Progenitor cell of endocrine pancreas (in vitro differentiated cells): ENCODE measurements around the gene RASGRP3. TPM values are rescaled to one million over a fixed set of nuclear protein-coding genes. Genes with fewer than 3 reads are reported as not detected.

Experiments used
- DNase-seq: peaks from one replicate; pipeline ENCODE4 v3.0.0; 2021; ENCODE audit warnings: low spot score; ENCODE audit not compliant: unreplicated experiment
- H3K27ac Mint-ChIP-seq: 2 replicates; pipeline ENCODE4 v1.8.0; 2021; ENCODE audit warnings: mild to moderate bottlenecking, moderate library complexity, mixed read lengths
- H3K27me3 Mint-ChIP-seq: 2 replicates; pipeline ENCODE4 v1.8.0; 2021; ENCODE audit warnings: mixed read lengths
- H3K36me3 Mint-ChIP-seq: 2 replicates; pipeline ENCODE4 v1.8.0; 2022; ENCODE audit warnings: mixed read lengths; ENCODE audit not compliant: insufficient read depth
- H3K4me1 Mint-ChIP-seq: 2 replicates; pipeline ENCODE4 v1.8.0; 2021; ENCODE audit warnings: low read depth, mixed read lengths
- H3K4me3 Mint-ChIP-seq: 2 replicates; pipeline ENCODE4 v1.8.0; 2021; ENCODE audit warnings: low read depth, mild to moderate bottlenecking, moderate library complexity, mixed read lengths
- H3K9me3 Mint-ChIP-seq: 2 replicates; pipeline ENCODE4 v1.8.0; 2021; ENCODE audit warnings: low read depth, mixed read lengths
- total RNA-seq: library from RNA; stranded (reverse); gene quantifications from 2 replicates; pipeline ENCODE4 v1.2.1, GENCODE V29; 2021
- TF ChIP-seq, protein P1 (sequence below): fragments of 200-600 bp; sonication (generic); IDR thresholded peaks from one replicate; pipeline ENCODE4 v1.5.0; 2021; ENCODE audit warnings: antibody characterized with exemption, mild to moderate bottlenecking; ENCODE audit not compliant: unreplicated experiment

Gene RASGRP3
- total RNA-seq, 1 donor from 2014 or later, result not detected

DNA sequence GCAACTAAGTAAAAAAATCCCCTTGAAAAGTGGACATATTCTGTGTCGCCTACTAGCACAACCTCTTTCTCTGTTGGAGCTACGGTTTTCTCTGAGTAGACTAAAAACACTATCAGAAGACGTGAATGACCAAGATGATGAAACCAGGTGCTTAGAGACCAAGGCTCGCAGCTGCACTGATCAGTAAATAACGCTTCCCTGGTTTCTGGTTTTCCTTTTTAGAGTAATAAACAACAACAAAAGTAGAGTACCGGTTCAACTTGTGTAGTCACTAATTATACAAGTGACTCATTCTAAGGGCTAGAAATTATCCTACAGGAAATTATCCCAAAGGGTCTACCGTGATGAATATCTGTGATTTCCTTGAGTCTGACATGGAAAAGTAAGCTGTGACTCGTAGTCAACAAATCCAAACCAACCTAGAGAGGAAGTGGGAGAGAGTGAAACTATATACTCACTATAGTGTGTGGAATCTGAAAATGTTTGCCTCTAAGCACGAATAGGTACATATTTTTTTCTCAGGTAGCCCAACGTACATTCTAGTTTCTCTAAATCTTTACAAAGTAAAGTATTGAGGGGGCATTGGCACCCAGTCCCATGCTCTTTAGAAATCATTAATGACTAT, 17.8 kb downstream of the RASGRP3 start:
- DNase-seq, result no peak
- TF ChIP-seq, protein P1, sequence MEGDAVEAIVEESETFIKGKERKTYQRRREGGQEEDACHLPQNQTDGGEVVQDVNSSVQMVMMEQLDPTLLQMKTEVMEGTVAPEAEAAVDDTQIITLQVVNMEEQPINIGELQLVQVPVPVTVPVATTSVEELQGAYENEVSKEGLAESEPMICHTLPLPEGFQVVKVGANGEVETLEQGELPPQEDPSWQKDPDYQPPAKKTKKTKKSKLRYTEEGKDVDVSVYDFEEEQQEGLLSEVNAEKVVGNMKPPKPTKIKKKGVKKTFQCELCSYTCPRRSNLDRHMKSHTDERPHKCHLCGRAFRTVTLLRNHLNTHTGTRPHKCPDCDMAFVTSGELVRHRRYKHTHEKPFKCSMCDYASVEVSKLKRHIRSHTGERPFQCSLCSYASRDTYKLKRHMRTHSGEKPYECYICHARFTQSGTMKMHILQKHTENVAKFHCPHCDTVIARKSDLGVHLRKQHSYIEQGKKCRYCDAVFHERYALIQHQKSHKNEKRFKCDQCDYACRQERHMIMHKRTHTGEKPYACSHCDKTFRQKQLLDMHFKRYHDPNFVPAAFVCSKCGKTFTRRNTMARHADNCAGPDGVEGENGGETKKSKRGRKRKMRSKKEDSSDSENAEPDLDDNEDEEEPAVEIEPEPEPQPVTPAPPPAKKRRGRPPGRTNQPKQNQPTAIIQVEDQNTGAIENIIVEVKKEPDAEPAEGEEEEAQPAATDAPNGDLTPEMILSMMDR, result no peak
- H3K9me3 Mint-ChIP-seq, result no peaks in the 10 kb centered on the region
- H3K27ac Mint-ChIP-seq, result no peak overlapping the region
- no peak overlapping the region for H3K4me3 Mint-ChIP-seq
- no peaks in the 10 kb centered on the region for H3K36me3 Mint-ChIP-seq
- no peaks in the 10 kb centered on the region for H3K4me1 Mint-ChIP-seq
- H3K27me3 Mint-ChIP-seq, result peaks cover 44% of the 10 kb centered on the region

DNA sequence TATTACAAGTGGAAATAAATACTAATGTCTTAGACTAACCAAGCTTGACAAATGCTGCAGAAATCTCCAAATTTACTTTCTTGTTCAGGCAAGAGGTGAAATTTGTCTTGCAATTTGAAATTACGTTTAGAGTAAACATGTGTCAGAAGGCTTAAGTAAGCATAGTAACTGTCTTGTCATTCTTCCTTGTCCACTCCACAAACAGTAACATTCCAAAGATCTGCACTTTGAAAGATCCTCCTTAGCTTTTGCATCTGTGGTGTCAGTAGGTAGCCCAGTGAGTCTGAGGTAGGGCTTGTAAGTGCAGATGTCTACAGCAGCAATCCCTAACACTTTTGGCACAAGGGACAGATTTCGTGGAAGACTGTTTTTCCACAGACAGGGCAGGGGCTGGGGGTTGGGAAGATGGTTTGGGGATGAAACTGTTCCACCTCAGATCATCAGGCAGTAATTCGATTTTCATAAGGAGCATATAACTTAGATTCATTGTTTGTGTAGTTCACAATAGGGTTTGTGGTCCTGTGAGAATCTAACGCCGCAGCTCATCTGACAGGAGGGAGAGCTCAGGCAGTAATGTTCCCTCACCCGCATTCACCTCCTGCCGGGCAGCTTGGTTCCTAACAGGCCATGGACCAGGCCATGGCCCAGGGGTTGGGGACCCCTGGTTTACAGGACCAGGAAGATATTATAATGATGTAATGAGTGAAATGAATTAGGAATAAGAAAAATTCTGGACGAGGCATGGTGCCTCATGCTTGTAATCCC, 18.6 kb downstream of the RASGRP3 start:
- Mint-ChIP-seq H3K36me3 (no peaks in the 10 kb centered on the region), H3K9me3 (no peaks in the 10 kb centered on the region), H3K4me1 (no peaks in the 10 kb centered on the region), H3K27me3 (peaks cover 38% of the 10 kb centered on the region), H3K27ac (no peak overlapping the region), H3K4me3 (no peak overlapping the region)
- no peak for DNase-seq
- TF ChIP-seq, protein P1, result no peak

DNA sequence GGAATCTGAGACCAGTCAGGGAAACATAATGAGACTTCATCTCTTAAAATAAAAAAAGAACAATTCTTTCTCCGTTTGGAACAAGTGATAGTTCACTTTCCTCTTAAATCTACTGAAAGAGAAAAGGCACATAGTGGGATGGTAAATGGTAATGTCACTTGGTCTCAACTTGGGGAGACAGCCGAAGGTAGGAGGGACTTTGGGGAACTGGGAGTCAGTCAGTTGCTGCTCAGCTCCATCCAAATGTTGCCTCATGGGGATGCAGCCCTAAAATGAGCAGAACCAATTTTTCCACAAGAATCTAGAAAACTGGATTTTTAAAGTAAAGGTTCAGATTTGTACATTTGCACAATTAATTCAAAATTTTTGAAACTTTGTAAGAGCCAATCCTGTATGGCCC, 19.2 kb downstream of the RASGRP3 start:
- Mint-ChIP-seq H3K36me3 (no peaks in the 10 kb centered on the region), H3K27ac (no peak overlapping the region)
- no peak for DNase-seq

GRCh38 chr2:33496150-33496549, 19.7 kb downstream of the RASGRP3 start:
- H3K4me1 Mint-ChIP-seq, result no peaks in the 10 kb centered on the region
- no peaks in the 10 kb centered on the region for H3K36me3 Mint-ChIP-seq
- no peak overlapping the region for H3K27ac Mint-ChIP-seq
- TF ChIP-seq, protein P1, result no peak
- no peak overlapping the region for H3K4me3 Mint-ChIP-seq
- no peaks in the 10 kb centered on the region for H3K9me3 Mint-ChIP-seq
- no peak for DNase-seq
- peaks cover 36% of the 10 kb centered on the region for H3K27me3 Mint-ChIP-seq

More for the DNA sequence above, 19.2 kb downstream of the RASGRP3 start:
- H3K4me3 Mint-ChIP-seq, result no peak overlapping the region
- no peaks in the 10 kb centered on the region for H3K9me3 Mint-ChIP-seq
- TF ChIP-seq, protein P1, result no peak
- H3K27me3 Mint-ChIP-seq, result peaks cover 36% of the 10 kb centered on the region
- no peaks in the 10 kb centered on the region for H3K4me1 Mint-ChIP-seq

- H3K4me1 Mint-ChIP-seq, result no peaks in the 10 kb centered on the region
- peaks cover 37% of the 10 kb centered on the region for H3K27me3 Mint-ChIP-seq
- TF ChIP-seq, protein P1, result no peak
- H3K9me3 Mint-ChIP-seq, result no peaks in the 10 kb centered on the region
- no peak overlapping the region for H3K4me3 Mint-ChIP-seq
- no peak overlapping the region for H3K27ac Mint-ChIP-seq
- no peaks in the 10 kb centered on the region for H3K36me3 Mint-ChIP-seq
- no peak for DNase-seq
Observed at GRCh38 chr2:33496726-33497125, 20.3 kb downstream of the RASGRP3 start.
